Gastroesophageal sphincter (tissue), 3 donors: ENCODE measurements around the gene ARL6IP4.

Experiments
- EP300 ChIP-seq: sonication (generic); formaldehyde crosslinking; IDR thresholded peaks from one replicate; pipeline ENCODE4 v1.6.1; 2017; ENCODE audit warnings: antibody characterized with exemption, mild to moderate bottlenecking
- POLR2A ChIP-seq, 2 donors: fragments of 450-650 bp; IDR thresholded peaks; one replicate each; pipeline ENCODE4 v1.6.1; 2017; ENCODE audit warnings: antibody characterized with exemption in 2 of 2, mild to moderate bottlenecking in 2 of 2, moderate library complexity in 1 of 2
- POLR2AphosphoS5 ChIP-seq: sonication (generic); formaldehyde crosslinking; IDR thresholded peaks from one replicate; pipeline ENCODE4 v1.6.1; 2017; ENCODE audit warnings: antibody characterized with exemption
- TF ChIP-seq, protein P1 (sequence below), 4 experiments: fragments of 200-600 bp in 2 of 4; fragments of 450-650 bp in 2 of 4; sonication (generic) in 1 of 4; IDR thresholded peaks; one replicate each; pipeline ENCODE4 v1.5.1; 2017 to 2019; ENCODE audit warnings: antibody characterized with exemption in 4 of 4, mild to moderate bottlenecking in 2 of 4, moderate library complexity in 2 of 4

DNA sequence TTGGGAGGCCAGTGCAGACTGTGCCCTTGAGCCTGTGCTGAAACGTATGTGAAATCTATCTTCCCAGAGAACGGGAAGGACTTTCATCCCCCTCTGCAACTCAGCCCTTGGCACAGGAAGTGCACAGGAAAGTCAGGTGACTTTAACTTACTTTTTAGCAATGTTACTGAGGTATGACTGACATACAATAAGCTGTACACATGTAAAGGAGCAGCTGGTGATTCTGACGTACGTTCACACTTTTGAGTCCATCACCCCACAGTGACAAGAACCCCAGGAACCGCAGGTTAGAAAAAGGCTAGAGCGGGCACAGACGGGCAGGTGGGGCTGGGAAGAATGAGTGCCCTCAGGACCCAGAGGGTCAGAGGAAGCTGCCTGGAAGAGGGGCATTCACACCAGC lies 48.0 kb downstream of the ARL6IP4 start:
- TF ChIP-seq, protein P1, sequence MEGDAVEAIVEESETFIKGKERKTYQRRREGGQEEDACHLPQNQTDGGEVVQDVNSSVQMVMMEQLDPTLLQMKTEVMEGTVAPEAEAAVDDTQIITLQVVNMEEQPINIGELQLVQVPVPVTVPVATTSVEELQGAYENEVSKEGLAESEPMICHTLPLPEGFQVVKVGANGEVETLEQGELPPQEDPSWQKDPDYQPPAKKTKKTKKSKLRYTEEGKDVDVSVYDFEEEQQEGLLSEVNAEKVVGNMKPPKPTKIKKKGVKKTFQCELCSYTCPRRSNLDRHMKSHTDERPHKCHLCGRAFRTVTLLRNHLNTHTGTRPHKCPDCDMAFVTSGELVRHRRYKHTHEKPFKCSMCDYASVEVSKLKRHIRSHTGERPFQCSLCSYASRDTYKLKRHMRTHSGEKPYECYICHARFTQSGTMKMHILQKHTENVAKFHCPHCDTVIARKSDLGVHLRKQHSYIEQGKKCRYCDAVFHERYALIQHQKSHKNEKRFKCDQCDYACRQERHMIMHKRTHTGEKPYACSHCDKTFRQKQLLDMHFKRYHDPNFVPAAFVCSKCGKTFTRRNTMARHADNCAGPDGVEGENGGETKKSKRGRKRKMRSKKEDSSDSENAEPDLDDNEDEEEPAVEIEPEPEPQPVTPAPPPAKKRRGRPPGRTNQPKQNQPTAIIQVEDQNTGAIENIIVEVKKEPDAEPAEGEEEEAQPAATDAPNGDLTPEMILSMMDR (IDR thresholded peaks at IDR 0.05) = no peak
- TF ChIP-seq POLR2A (IDR thresholded peaks at IDR 0.05) (no peak), EP300 (no peak), POLR2AphosphoS5 (no peak)
